Activated naive CD8-positive, alpha-beta T cell treated with anti-CD3 and anti-CD28 coated beads, Interleukin-2, amount 10 ng/mL, durations not matched to agents 7 days and 5 days (primary cell): Measurements from ENCODE around the gene NELFA. TPM values are rescaled to one million over a fixed set of nuclear protein-coding genes. Genes with fewer than 3 reads are reported as not detected.
"Not testable (repeated sequence)": the region's sequence is repeated elsewhere in the genome, so short reads cannot be mapped to it uniquely, and the experiment has no call there.

Source experiments
- ATAC-seq: fragments of 150-1000 bp; cut with Tn5 transposase; one replicate; pipeline ENCODE4 v1.10.0; 2021; ENCODE audit warnings: low read depth, moderate library complexity
- POLR2A ChIA-PET: fragments of 350-600 bp; sonication (Branson Sonifier 250); formaldehyde crosslinking; loops from one replicate; lab custom pipeline; 2021; ENCODE audit warnings: antibody characterized with exemption; lab: Charles Lee
- DNase-seq: peaks from one replicate; pipeline ENCODE4 v3.0.0; 2021
- H3K27ac Mint-ChIP-seq: one replicate; pipeline ENCODE4 v1.8.0; 2022; ENCODE audit warnings: mild to moderate bottlenecking, mixed read lengths
- H3K27me3 Mint-ChIP-seq: one replicate; pipeline ENCODE4 v1.8.0; 2022; ENCODE audit warnings: mild to moderate bottlenecking, moderate library complexity, mixed read lengths
- H3K36me3 Mint-ChIP-seq: one replicate; pipeline ENCODE4 v1.8.0; 2021; ENCODE audit warnings: mild to moderate bottlenecking, mixed read lengths
- H3K4me1 Mint-ChIP-seq: one replicate; pipeline ENCODE4 v1.8.0; 2021; ENCODE audit warnings: mixed read lengths
- H3K4me3 Mint-ChIP-seq: one replicate; pipeline ENCODE4 v1.8.0; 2022; ENCODE audit warnings: mild to moderate bottlenecking, moderate library complexity, mixed read lengths
- H3K9me3 Mint-ChIP-seq: one replicate; pipeline ENCODE4 v1.8.0; 2021; ENCODE audit warnings: mixed read lengths
- total RNA-seq, 2 experiments: library from RNA; stranded (reverse); gene quantifications; one replicate each; pipeline ENCODE4 v1.2.3, GENCODE V29; 2021

Gene NELFA
- total RNA-seq, 2 experiments from 2014 or later, result 41.9 to 43.9 TPM

GRCh38 chr4:2024683-2025082 is 15.9 kb upstream of the NELFA start:
- H3K27ac Mint-ChIP-seq, result no peak overlapping the region
- no peak for ATAC-seq
- no peak for DNase-seq
- H3K9me3 Mint-ChIP-seq, result peaks cover 8% of the 10 kb centered on the region
- peaks cover 56% of the 10 kb centered on the region for H3K27me3 Mint-ChIP-seq
- H3K36me3 Mint-ChIP-seq, result peaks cover 6% of the 10 kb centered on the region
- peaks cover 5% of the 10 kb centered on the region for H3K4me1 Mint-ChIP-seq
- POLR2A ChIA-PET, result no interaction called here
- no peak overlapping the region for H3K4me3 Mint-ChIP-seq

DNA sequence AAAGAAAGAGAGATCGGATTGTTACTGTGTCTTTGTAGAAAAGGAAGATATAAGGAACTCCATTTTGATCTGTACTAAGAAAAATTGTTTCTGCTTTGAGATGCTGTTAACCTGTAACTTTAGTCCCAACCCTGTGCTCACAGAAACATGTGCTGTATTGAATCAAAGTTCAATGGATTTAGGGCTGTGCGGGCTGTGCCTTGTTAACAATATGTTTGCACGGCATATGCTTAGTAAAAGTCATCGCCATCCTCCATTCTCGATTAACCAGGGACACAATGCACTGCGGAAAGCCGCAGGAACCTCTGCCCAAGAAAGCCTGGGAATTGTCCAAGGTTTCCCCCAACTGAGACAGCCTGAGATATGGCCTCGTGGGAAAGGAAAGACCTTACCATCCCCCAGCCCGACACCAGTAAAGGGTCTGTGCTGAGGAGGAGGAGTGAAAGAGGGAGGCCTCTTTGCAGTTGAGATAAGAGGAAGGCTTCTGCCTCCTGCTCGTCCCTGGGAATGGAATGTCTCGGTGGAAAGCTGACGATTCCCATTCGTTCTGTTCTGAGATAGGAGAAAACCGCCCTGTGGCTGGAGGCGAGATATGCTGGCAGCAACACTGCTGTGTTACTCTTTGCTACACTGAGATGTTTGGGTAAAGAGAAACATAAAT is 12.7 kb upstream of the NELFA start:
- H3K36me3 Mint-ChIP-seq, DNase-seq, POLR2A ChIA-PET, H3K4me3 Mint-ChIP-seq, H3K4me1 Mint-ChIP-seq, H3K9me3 Mint-ChIP-seq, ATAC-seq, H3K27ac Mint-ChIP-seq: not testable (repeated sequence)
- peaks cover 40% of the 10 kb centered on the region for H3K27me3 Mint-ChIP-seq

GRCh38 chr4:2015008-2015407 is 6.2 kb upstream of the NELFA start:
- POLR2A ChIA-PET, result no interaction called here
- Mint-ChIP-seq H3K4me1 (peaks cover 6% of the 10 kb centered on the region), H3K27me3 (peaks cover 23% of the 10 kb centered on the region), H3K9me3 (no peaks in the 10 kb centered on the region), H3K36me3 (no peaks in the 10 kb centered on the region), H3K27ac (no peak overlapping the region), H3K4me3 (no peak overlapping the region)
- DNase-seq (no peak), ATAC-seq (no peak)

- H3K4me1 Mint-ChIP-seq, result peaks cover 17% of the 10 kb centered on the region
- no peaks in the 10 kb centered on the region for H3K9me3 Mint-ChIP-seq
- peaks cover 2% of the 10 kb centered on the region for H3K36me3 Mint-ChIP-seq
- H3K27me3 Mint-ChIP-seq, result peaks cover 18% of the 10 kb centered on the region
- H3K27ac Mint-ChIP-seq, result no peak overlapping the region
- ATAC-seq (no peak), DNase-seq (no peak)
- POLR2A ChIA-PET, result interaction anchor here (0.7 kb wide), 2 partner anchors 108 to 165 kb away, joined by 4 to 5 read pairs; no protein-coding TSS in a partner anchor
- no peak overlapping the region for H3K4me3 Mint-ChIP-seq
Measured at GRCh38 chr4:2011583-2011982, 2.8 kb upstream of the NELFA start.

GRCh38 chr4:2009651-2010233 is 968 bp upstream of the NELFA start:
- ATAC-seq (peak; percentile 11), DNase-seq (peak; percentile 61)
- Mint-ChIP-seq H3K4me1 (peaks cover 26% of the 10 kb centered on the region), H3K4me3 (peak overlapping the region; percentile 92), H3K9me3 (no peaks in the 10 kb centered on the region), H3K27ac (peak overlapping the region; percentile 84), H3K27me3 (peaks cover 14% of the 10 kb centered on the region), H3K36me3 (peaks cover 10% of the 10 kb centered on the region)
- POLR2A ChIA-PET, result interaction anchor here (0.9 to 1.0 kb wide), 5 partner anchors 9 to 232 kb away, joined by 3 to 4 read pairs (median 3); partner anchors contain the start of genes HAUS3, NSD2 and POLN

DNA sequence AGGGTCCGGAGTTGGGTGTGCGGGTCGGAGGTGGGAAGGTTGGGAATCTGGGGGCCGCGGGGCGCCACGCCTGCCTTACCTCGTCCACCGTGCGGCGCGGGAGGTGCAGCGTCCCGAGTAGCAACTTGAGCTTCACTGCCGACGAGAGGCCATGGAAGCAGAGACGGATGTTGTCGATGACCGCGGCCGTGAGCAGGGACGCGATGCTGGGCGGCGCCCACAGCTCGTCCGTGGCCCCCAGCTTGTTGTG is 178 bp downstream of the NELFA start:
- H3K27ac Mint-ChIP-seq, result peak overlapping the region; percentile 85

GRCh38 chr4:2007804-2008670 is 737 bp downstream of the NELFA start:
- peaks cover under 1% of the 10 kb centered on the region for H3K9me3 Mint-ChIP-seq
- DNase-seq (no peak), ATAC-seq (no peak)
- peaks cover 26% of the 10 kb centered on the region for H3K4me1 Mint-ChIP-seq
- peak overlapping the region; percentile 85 for H3K27ac Mint-ChIP-seq
- H3K27me3 Mint-ChIP-seq, result peaks cover 14% of the 10 kb centered on the region
- peaks cover 15% of the 10 kb centered on the region for H3K36me3 Mint-ChIP-seq
- peak overlapping the region; percentile 92 for H3K4me3 Mint-ChIP-seq
- POLR2A ChIA-PET, result interaction anchor here (1.0 kb wide), 1 partner anchor 287 kb away, joined by 3 read pairs; the partner anchor contains the start of genes TACC3 and TMEM129

More for the DNA sequence above, 178 bp downstream of the NELFA start:
- ATAC-seq (no peak), DNase-seq (no peak)
- peaks cover 10% of the 10 kb centered on the region for H3K36me3 Mint-ChIP-seq
- H3K27me3 Mint-ChIP-seq, result peaks cover 14% of the 10 kb centered on the region
- H3K4me1 Mint-ChIP-seq, result peaks cover 26% of the 10 kb centered on the region
- POLR2A ChIA-PET, result interaction anchor here (1.0 kb wide), 1 partner anchor 138 kb away, joined by 3 read pairs; the partner anchor contains the start of gene NSD2
- H3K4me3 Mint-ChIP-seq, result peak overlapping the region; percentile 92
- no peaks in the 10 kb centered on the region for H3K9me3 Mint-ChIP-seq

DNA sequence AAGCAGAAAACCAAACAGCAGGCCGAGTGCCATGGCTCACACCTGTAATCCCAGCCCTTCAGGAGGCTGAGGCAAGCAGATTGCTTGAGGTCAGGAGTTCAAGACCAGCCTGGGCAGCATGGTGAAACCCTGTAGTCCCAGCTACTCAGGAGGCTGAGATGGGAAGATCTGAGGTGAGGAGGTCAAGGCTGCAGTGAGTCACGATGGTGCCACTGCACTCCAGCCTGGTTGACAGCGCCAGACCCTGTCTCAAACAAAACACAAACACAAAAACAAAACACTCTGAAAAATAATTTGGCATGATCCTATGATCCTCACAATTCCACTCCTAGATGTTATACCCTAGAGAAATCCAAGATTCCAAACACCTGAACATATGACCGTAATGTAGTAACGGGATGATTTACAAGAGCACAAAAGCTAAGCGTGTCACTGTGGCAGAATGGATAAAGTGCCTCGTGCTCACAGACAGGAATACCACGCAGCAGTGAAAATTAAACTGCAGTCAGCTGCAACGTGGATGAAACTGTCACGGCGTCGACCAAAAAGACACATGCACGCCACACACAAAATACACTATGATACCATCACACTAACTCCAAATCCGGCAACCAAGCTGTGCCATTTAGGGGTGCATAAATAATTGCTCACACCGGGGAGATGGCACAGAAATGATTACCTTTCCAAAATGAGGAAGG is 1.7 kb downstream of the NELFA start:
- H3K4me3 Mint-ChIP-seq, result peak overlapping the region; percentile 92
- no peak for ATAC-seq
- DNase-seq, result no peak
- H3K9me3 Mint-ChIP-seq, result peaks cover 1% of the 10 kb centered on the region
- H3K27me3 Mint-ChIP-seq, result peaks cover 8% of the 10 kb centered on the region
- H3K4me1 Mint-ChIP-seq, result peaks cover 31% of the 10 kb centered on the region
- POLR2A ChIA-PET, result interaction anchor here (1.0 kb wide), 1 partner anchor 286 kb away, joined by 3 read pairs; the partner anchor contains the start of genes TACC3 and TMEM129
- H3K36me3 Mint-ChIP-seq, result peaks cover 24% of the 10 kb centered on the region
- H3K27ac Mint-ChIP-seq, result no peak overlapping the region

DNA sequence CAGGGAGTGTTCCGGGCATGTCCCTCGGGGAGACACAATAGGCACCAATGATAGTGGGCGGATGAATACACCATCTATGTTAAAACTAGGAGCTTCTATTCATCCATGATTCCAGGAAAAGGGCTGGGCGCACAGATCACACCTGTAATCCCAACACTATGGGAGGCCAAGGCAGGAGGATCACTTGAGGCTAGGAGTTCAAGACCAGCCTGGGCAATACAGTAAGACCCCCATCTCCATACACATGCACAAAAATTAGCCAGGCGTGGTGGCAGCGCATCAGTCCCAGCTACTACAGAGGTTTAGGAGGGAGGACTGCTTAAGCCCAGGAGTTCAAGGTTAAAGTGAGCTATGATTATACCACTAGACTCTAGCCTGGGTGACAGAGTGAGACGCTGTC is 2.4 kb downstream of the NELFA start:
- DNase-seq, result no peak
- POLR2A ChIA-PET, result no interaction called here
- H3K4me1 Mint-ChIP-seq, result peaks cover 31% of the 10 kb centered on the region

GRCh38 chr4:2003361-2003760 is 5.4 kb downstream of the NELFA start:
- POLR2A ChIA-PET, ATAC-seq, H3K27me3 Mint-ChIP-seq, DNase-seq, H3K4me3 Mint-ChIP-seq, H3K27ac Mint-ChIP-seq: not testable (repeated sequence)
- peaks cover 23% of the 10 kb centered on the region for H3K4me1 Mint-ChIP-seq
- H3K9me3 Mint-ChIP-seq, result peaks cover 14% of the 10 kb centered on the region
- H3K36me3 Mint-ChIP-seq, result peaks cover 60% of the 10 kb centered on the region

More for the DNA sequence above, 2.4 kb downstream of the NELFA start:
- H3K27ac Mint-ChIP-seq, result peak overlapping the region; percentile 9
- peak overlapping the region; percentile 16 for H3K4me3 Mint-ChIP-seq
- H3K9me3 Mint-ChIP-seq, result peaks cover 1% of the 10 kb centered on the region
- ATAC-seq, result no peak
- peaks cover 30% of the 10 kb centered on the region for H3K36me3 Mint-ChIP-seq
- H3K27me3 Mint-ChIP-seq, result peaks cover 4% of the 10 kb centered on the region

- DNase-seq, H3K27ac Mint-ChIP-seq, H3K27me3 Mint-ChIP-seq, H3K4me3 Mint-ChIP-seq, ATAC-seq, H3K4me1 Mint-ChIP-seq, POLR2A ChIA-PET: not testable (repeated sequence)
- H3K36me3 Mint-ChIP-seq, result peaks cover 80% of the 10 kb centered on the region
- H3K9me3 Mint-ChIP-seq, result peaks cover 24% of the 10 kb centered on the region
Measured at GRCh38 chr4:1999308-1999707, 9.5 kb downstream of the NELFA start.

DNA sequence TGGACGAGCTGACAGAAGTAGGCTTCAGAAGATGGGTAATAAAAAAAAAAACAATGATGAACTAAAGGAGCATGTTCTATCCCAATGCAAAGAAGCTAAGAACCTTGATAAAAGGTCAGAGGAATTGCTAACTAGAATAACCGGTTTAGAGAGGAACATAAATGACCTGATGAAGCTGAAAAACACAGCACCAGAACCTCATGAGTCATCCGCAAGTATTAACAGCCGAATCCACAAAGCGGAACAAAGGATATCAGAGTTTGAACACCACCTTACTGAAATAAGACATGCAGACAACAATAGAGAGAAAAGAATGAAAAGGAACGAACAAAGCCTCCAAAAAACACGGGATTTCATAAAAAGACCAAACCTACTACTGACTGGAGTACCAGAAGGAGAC is 10.5 kb downstream of the NELFA start:
- Mint-ChIP-seq H3K4me1 (peaks cover 5% of the 10 kb centered on the region), H3K9me3 (peaks cover 24% of the 10 kb centered on the region), H3K27me3 (no peaks in the 10 kb centered on the region), H3K27ac (no peak overlapping the region), H3K4me3 (no peak overlapping the region), H3K36me3 (peaks cover 77% of the 10 kb centered on the region)
- ATAC-seq (no peak), DNase-seq (no peak)
- POLR2A ChIA-PET, result no interaction called here

GRCh38 chr4:1997712-1998111 is 11.1 kb downstream of the NELFA start:
- H3K27me3 Mint-ChIP-seq, result no peaks in the 10 kb centered on the region
- H3K27ac Mint-ChIP-seq, result no peak overlapping the region
- no peak for ATAC-seq
- peaks cover 72% of the 10 kb centered on the region for H3K36me3 Mint-ChIP-seq
- no peak overlapping the region for H3K4me3 Mint-ChIP-seq
- POLR2A ChIA-PET, result no interaction called here
- H3K9me3 Mint-ChIP-seq, result peaks cover 23% of the 10 kb centered on the region
- H3K4me1 Mint-ChIP-seq, result peaks cover 2% of the 10 kb centered on the region
- DNase-seq, result no peak
